ENCODE data around the gene PRKCB.
A peak's percentile ranks its signal among the peaks of the same experiment; 100 is the strongest.
"Not testable (repeated sequence)": the region's sequence is repeated elsewhere in the genome, so short reads cannot be mapped to it uniquely, and the experiment has no call there.

Gene PRKCB

GRCh38 chr16:24077966-24078365 is 242.2 kb downstream of the PRKCB start:
- TF ChIP-seq POLR2A (IDR thresholded peaks at IDR 0.05; ENCODE audit: low read length) (no peak), GATA1 (IDR thresholded peaks at IDR 0.05; ENCODE audit: low read depth, low read length) (no peak)
- DNase-seq: no peak

- DNase-seq: no peak
- TF ChIP-seq POLR2A (IDR thresholded peaks at IDR 0.05; ENCODE audit: low read length): no peak
- TF ChIP-seq GATA1 (IDR thresholded peaks at IDR 0.05; ENCODE audit: low read depth, low read length): no peak
Measured at GRCh38 chr16:24085666-24086065, 249.9 kb downstream of the PRKCB start.

GRCh38 chr16:24087891-24088410 is 252.2 kb downstream of the PRKCB start:
- DNase-seq: no peak
- no peak for TF ChIP-seq POLR2A (IDR thresholded peaks at IDR 0.05; ENCODE audit: low read length)
- no peak for TF ChIP-seq GATA1 (IDR thresholded peaks at IDR 0.05; ENCODE audit: low read depth, low read length)

GRCh38 chr16:24088767-24089166 is 253.0 kb downstream of the PRKCB start:
- DNase-seq: no peak
- TF ChIP-seq POLR2A (IDR thresholded peaks at IDR 0.05; ENCODE audit: low read length) (no peak), GATA1 (IDR thresholded peaks at IDR 0.05; ENCODE audit: low read depth, low read length) (no peak)

DNA sequence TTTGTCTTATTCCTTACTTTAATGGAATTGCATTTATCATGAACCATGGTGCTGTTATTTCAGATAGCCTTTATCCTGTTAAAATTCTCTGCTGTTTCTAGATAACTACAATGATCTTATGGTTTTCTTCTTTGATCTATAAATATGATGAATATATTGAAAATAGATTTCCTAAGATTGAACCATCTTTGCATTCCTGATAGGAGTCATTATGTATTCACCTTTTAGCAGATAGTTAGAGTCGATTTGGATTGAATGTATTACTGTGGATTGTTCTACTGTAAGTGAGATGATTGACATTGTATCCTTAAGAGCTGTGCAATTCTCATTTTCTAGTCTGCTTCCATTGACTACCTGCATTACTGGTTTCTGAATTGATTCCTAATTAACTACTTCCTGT is 255.3 kb downstream of the PRKCB start:
- no peak for TF ChIP-seq POLR2A (IDR thresholded peaks at IDR 0.05; ENCODE audit: low read length)
- no peak for TF ChIP-seq GATA1 (IDR thresholded peaks at IDR 0.05; ENCODE audit: low read depth, low read length)
- DNase-seq: no peak

DNA sequence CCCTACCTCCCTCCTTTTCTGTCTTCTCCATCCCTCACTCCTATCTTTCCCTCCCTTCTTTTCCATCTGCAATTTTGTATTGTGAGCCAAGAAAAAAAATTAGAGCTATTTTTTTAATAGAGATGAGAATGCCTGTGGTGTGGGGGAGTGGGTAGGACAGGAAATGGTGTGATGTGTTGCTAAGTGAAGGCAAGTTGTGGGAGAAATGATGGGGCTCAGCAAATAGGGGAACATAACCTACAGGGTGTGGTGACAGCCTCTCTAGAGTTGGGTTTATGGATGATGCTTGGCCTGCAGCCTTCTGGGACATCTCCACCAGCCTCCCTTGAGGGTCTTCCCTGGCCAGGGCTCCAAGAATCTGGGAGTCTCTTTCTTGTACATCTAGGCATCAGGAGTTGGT is 257.3 kb downstream of the PRKCB start:
- no peak for TF ChIP-seq POLR2A (IDR thresholded peaks at IDR 0.05; ENCODE audit: low read length)
- no peak for TF ChIP-seq GATA1 (IDR thresholded peaks at IDR 0.05; ENCODE audit: low read depth, low read length)

GRCh38 chr16:24094660-24095059 is 258.9 kb downstream of the PRKCB start:
- no peak for DNase-seq
- TF ChIP-seq POLR2A (IDR thresholded peaks at IDR 0.05; ENCODE audit: low read length): no peak
- TF ChIP-seq GATA1 (IDR thresholded peaks at IDR 0.05; ENCODE audit: low read depth, low read length): no peak

More for the DNA sequence above, 257.3 kb downstream of the PRKCB start:
- DNase-seq: no peak

- no peak for TF ChIP-seq GATA1 (IDR thresholded peaks at IDR 0.05; ENCODE audit: low read depth, low read length)
- TF ChIP-seq POLR2A (IDR thresholded peaks at IDR 0.05; ENCODE audit: low read length): no peak
- DNase-seq: no peak
Measured at GRCh38 chr16:24098896-24099295, 263.1 kb downstream of the PRKCB start.

- DNase-seq: no peak
- TF ChIP-seq POLR2A (IDR thresholded peaks at IDR 0.05; ENCODE audit: low read length): no peak
- no peak for TF ChIP-seq GATA1 (IDR thresholded peaks at IDR 0.05; ENCODE audit: low read depth, low read length)
Measured at GRCh38 chr16:24101431-24101830, 265.6 kb downstream of the PRKCB start.

DNA sequence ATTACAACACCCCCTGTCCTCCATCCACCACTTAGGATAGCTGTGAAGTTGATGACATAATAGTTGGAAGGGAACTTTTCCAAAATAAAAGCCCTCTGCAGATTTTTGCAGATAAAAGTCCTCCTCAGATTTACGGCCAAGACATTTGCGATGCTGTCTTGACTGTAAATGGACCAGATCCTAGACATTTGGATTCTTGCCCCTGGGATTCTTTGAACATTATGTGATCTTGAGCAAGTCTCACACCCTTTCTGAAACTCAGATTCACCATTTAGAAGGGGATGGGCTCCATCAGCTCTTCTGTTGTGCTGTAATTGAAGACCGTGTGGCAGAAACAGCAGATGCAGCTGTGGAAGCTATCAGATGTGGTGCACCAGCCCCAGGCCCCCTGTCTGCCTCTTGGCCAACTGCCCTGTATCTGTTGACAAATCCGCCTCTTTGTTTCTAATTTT is 266.5 kb downstream of the PRKCB start:
- DNase-seq: no peak
- no peak for TF ChIP-seq GATA1 (IDR thresholded peaks at IDR 0.05; ENCODE audit: low read depth, low read length)
- no peak for TF ChIP-seq POLR2A (IDR thresholded peaks at IDR 0.05; ENCODE audit: low read length)

GRCh38 chr16:24105471-24105870 is 269.7 kb downstream of the PRKCB start:
- DNase-seq: not testable (repeated sequence)

- DNase-seq: not testable (repeated sequence)
Measured at GRCh38 chr16:24108090-24108489, 272.3 kb downstream of the PRKCB start.

- DNase-seq: no peak
- no peak for TF ChIP-seq GATA1 (IDR thresholded peaks at IDR 0.05; ENCODE audit: low read depth, low read length)
Measured at GRCh38 chr16:24111724-24112302, 276.0 kb downstream of the PRKCB start.

GRCh38 chr16:24113115-24113745 is 277.4 kb downstream of the PRKCB start:
- DNase-seq: no peak
- TF ChIP-seq POLR2A (IDR thresholded peaks at IDR 0.05; ENCODE audit: low read length): no peak
- TF ChIP-seq GATA1 (IDR thresholded peaks at IDR 0.05; ENCODE audit: low read depth, low read length): no peak

- TF ChIP-seq POLR2A (IDR thresholded peaks at IDR 0.05; ENCODE audit: low read length): no peak
- no peak for TF ChIP-seq GATA1 (IDR thresholded peaks at IDR 0.05; ENCODE audit: low read depth, low read length)
- DNase-seq: peak in 1 of 2 experiments; percentile 4
Measured at GRCh38 chr16:24114876-24115275, 279.1 kb downstream of the PRKCB start.
